Renal pelvis (tissue), 4 donors: ENCODE data around the gene CACNA1D. TPM values are rescaled to one million over a fixed set of nuclear protein-coding genes. Genes with fewer than 3 reads are reported as not detected.
"Not testable (repeated sequence)": the region's sequence is repeated elsewhere in the genome, so short reads cannot be mapped to it uniquely, and the experiment has no call there.

Experiments used
- DNase-seq: peaks from one replicate; pipeline ENCODE4 v3.0.0-alpha.2; 2013
- polyA plus RNA-seq, 3 donors: library from polyadenylated mRNA; unstranded; fragments of 120-200 nt; gene quantifications; one replicate each; pipeline ENCODE4 v1.2.1, GENCODE V29; 2013; ENCODE audit not compliant: insufficient read length in 3 of 3

The CACNA1D gene
- polyA plus RNA-seq, 3 donors, result 10.8 to 17.7 (median 17.5) TPM

DNA sequence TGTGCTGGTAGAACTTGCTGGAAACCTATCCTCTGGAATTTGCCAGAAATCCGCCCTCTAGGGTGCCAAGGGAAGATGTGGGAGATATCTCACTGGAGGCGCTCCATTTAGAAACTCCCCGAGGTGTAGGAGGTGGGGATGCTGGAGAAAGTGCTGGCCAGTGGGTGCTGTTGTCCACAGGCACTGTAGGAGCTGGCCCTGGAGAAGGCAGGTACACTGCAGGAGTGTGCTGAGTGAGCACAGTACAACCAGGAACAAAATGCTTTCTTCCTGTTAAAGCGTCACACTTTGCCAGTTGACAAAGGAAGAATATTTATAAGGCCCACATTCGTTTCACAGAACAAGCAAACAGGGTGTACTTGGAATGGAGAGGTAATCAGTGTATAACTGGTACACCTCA, 119.9 kb downstream of the CACNA1D start:
- no peak for DNase-seq

DNA sequence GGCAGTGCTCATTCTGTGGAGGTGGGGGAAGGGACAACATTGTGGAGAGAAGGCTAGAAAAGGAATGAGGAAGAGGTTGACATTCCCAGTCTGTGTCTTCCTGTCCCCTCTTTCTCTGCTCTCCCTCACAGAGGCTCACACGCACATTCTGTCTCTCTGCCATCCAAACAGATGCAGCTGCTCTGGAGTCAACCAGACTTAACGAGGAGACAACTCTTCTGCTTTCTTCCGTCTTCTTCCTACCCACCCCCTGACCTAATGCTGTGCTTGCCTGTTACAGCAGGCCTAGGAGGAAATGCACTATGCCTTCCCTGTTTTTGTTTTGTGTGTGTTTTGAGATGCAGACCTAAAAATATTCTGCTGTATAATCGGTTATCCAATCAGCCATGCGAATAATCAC, 121.9 kb downstream of the CACNA1D start:
- DNase-seq, result peak; percentile 28

DNA sequence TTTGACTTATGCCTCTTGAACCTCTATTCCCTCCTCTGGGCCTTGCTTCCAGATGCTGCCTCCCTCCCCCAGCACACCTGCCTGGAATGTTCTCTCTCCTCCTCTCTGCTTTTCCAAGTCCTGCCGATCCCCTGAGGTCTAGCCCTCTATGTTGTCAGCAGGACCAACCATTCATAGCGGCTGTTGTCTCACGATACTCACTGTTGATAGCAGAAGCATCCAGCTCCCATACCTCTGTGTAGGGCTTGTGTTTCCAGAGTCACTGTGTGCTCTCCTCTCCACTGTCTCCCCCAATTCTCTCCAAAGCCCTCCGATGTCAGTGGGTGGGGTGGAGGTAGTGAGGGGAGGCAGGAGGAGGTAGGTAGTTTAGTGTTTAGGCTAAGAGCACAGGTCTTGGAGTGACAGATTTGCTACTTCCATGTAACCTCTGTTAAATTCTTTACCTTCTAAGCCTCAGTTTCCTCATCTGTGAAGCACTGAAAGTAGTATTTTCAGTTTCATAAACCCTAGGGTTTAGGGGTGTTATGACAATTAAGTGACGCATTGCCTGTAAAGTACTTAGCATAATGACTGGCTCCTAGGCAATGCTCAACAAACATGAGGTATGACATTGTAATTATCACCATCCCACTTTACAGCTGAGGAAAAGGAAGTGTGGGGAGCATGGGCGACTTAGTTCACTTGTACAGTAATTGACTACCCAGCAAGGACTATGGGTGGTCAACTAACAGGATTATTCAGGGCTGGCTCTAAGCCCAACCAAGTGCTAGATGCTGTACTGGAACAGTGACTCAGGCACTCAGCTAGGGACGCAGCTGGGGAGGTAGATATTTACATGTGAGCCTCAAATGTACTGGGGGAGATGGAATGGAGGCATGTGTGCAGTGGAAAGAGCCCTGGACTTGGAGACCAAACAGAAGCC, 122.8 kb downstream of the CACNA1D start:
- no peak for DNase-seq

DNA sequence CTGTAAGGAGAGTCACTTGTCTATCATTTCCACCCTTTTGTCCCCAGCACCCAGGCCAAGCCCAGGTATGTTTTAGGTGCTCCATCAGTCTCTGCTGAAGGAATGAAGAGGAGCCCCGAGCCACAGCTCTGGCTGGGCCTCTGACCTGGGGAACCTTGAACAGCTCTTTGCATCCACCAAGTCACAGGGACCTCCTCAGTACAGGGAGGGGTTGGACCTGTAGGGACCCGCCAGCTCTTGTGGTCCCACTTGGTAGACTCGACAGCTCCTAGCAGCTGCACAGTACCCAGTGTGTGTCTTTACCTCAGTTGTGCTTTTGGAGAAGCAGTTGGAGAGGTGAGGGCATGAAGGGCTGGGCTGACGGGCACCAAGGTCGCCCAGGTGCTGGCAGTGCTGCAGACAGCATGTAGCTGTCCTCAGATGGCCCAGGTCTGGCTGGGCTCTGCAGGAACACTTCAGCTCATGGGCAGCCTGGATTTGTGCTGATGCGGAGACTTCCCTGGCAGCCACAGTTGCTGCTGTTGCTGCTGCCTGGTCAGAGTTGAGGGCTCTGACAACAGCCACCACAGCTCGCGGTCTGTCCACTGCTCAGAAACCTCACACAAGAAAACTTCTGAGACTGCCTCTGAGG, 123.6 kb downstream of the CACNA1D start:
- no peak for DNase-seq

DNA sequence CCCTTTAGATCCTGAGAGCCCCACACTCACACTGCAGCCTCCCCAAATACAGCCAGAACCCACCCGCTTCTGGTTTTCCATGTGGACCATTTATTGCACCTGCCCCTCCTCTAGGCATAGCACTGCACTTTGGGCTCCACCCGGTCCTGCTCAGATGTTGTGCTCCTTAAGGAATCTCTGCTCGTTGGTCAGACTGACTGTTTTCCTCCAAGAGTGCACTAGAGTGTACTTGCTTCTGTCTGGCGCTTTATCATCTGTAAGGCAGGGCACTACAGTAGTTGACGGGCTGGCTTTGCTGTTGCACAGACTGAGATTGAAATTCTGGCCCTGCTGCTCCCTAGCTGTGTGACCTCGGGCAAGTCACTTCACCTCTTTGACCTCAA, 124.1 kb downstream of the CACNA1D start:
- DNase-seq, result no peak

DNA sequence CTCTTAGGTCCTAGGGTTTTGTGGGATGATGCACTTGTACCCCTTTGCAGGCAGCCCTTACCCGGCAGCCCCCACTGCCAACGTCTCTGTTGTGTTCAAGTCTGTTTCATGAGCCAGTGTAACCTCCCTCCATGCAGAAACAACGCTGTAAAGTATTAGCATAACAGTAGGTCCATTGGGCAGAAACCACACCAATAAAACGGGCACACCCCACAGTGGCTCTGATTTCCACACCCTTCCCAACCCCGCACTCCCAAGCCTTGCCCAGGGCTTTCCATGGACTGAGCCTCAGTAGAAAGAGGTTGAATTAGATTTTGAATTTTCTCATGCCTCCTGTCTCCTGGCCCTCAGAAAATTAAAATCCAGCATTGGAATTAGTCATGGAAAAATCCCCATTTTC, 124.5 kb downstream of the CACNA1D start:
- DNase-seq, result no peak

DNA sequence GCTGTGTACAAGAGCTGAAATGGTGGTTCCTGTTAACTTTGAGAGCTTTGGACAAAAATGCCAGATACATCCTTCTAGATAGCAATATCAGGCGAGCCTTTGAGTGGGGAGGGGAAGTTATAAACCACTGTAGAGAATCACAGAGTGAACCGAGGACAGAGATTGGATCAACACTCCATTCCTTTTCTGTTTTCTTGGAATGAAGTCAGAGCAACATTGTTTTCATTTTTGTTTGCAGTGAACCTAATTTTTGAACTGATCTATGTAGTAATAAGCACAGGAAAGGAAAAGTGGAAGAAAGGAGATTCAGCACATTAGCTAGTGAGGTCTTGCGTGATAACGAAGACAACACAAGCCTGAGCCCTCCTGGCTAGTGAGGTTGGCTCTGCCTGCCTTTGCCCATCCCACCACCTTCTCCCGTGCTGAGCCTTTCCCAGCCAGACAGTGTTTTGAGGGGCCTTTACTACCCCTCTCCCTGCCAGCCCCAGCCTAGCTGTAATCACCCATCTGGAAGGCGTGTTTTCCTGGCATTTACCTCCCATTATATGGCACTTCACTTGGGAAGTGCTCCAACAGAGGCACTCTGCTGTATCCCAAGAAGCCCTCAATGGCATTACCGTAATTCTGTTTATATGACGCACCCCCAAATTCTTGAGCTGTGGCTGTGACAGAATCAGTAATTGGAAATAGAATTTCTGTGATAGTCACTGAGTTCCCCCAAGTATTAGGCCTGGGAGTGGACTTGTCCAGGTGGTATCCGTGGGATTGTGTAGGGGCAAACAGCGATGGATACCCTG, 129.8 kb downstream of the CACNA1D start:
- no peak for DNase-seq

DNA sequence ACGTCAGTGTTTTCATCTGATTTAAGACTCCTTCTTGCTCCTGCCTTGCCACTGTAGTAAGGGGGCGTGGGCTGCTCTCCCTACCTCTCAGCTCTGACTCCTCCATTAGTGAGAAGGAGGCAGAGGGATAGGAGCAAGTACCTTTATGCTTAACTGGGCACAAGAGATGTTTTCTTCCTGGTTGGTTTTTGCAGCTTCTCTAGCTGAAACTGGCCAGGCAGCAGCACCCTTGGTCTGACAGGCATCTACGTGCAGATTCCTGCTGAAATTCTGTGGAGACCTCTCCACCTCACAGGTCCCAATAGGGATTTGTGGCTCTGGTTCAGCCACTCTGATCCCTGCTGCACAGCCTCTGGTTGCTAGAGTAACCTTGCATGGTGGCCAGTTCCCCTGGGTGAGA, 132.5 kb downstream of the CACNA1D start:
- DNase-seq, result no peak

DNA sequence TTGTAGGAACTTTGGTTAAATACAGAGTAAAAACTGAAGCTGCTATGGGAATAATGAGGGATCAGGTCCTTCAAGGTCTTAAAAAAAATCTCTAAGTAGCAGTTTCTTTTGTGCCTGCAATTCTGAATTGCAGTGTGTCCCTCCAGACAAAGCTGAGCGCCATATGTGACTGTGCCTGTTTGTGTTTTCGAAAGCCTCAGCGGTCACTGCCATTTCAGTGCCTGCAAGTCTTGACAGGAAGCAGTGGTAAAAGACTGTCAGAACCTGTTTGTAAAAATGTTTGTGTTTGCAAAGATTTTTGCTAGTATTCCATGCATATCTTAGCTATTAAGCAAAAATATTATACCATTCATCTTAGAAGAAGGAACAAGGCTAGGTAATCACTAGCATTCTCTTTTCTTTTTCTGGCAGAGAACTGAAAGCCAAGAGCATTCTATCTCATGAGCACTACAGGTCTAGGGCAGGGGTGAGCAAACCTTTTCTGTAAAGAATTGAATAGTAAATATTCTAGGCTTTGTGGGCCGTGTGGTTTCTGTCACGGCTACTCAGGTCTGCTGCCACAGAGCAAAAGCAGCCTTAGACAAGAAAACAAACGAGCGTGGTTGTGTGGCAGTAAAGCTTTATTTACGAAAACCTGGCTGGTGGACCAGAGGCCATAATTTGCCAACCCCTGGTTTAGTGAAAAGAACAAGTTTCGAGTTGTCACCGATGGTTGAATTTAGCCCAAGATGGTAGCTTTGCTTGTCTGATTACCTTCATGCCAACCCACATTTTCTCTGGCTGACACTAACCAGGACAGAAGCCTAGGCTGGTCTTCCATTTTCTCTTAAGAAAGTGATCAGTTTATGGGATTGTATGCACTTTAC, 134.4 kb downstream of the CACNA1D start:
- DNase-seq, result no peak

DNA sequence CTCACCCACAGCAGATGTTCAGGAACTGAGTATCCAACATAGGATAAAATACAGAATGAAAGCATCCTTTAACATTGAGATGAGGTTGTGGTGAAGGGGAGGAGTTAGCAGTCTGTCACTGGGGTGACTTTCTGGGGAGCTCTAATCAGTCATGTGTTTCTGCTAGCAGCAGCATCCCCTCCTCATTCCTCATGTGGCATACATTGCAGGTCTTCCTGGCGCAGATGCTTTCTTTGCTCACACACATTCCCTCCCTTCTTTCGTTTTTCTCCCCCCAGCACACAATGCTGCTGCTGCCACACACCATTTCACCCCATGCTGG, 135.0 kb downstream of the CACNA1D start:
- no peak for DNase-seq

DNA sequence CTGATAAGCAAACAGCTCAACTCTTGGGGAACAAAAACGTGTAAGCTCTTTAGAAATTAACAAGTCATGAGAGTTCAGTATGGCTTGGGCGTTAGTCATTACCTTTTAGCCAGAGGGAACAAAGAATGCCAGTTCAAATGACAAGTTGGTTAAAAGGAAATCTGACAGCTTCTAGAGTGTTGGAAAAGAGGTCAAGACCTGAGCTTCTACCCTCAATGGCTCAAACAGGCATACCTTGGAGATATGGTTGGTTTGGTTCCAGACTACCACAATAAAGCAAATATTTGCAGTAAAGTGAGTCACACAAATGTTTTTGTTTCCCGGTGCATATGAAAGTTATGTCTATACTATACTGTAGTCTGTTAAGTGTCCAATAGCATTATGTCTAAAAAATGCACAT, 136.1 kb downstream of the CACNA1D start:
- no peak for DNase-seq

DNA sequence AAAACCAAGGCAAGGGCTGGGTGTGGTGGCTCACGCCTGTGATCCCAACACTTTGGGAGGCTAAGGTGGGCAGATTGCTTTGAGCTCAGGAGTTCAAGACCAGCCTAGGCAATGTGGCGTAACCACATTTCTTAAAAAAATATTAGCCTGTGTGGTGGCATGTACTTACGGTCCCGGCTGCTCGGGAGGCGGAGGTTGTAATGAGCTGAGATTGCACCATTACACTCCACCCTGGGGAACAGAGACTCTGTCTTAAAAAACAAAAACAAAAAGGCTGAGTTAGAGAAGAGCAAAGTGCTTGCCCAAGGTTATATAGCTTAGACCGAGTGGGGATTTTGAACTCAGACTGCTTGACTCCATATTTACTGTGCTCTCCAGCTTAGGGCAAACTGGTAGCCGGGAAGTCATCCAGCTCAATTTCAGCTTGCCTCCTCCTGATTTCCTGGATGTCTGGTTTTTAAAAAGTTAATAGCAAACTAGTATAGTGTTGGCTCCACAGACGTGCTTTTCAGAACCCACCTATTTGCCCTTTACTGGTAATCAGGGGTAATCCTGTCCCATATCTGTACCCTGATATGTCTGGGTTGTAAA, 138.9 kb downstream of the CACNA1D start:
- no peak for DNase-seq

DNA sequence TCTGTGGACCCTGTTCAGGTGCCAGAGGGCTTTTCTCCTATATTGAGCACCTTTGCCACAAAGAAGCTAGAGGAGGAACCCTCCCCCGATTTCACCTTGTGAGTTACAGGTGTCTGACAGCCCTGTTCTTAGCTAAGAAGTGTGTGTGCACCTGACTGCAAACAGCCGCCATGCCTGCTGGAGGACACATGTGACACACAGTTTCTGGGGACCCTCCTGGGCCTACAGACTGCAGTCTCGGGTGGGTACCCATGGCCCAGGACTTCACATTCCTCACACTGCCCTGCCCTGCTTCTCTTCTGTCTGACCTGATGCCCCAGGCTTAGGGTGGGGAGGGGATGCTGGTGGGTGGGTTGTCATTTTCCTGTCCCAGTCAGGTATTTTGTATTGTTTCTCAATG, 140.6 kb downstream of the CACNA1D start:
- DNase-seq, result no peak

DNA sequence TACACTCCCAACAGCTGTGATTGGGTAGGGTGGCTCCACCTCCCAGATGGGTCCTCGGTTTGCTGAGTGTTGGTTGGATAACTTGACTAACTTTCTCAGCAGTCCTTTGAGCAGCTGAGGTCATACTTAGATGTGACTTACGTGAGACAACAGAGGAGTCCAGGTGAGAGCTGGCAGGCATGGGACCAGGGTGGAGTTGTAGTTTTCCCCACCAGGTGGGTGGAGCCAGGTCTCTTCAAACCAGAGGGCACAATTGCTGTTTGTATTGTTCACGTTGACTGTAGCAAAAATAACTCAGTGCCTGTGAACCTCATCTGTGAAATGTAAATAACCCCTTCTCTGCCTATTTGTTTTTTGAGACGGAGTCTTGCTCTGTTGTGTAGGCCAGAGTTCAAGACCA, 144.4 kb downstream of the CACNA1D start:
- DNase-seq, result not testable (repeated sequence)

DNA sequence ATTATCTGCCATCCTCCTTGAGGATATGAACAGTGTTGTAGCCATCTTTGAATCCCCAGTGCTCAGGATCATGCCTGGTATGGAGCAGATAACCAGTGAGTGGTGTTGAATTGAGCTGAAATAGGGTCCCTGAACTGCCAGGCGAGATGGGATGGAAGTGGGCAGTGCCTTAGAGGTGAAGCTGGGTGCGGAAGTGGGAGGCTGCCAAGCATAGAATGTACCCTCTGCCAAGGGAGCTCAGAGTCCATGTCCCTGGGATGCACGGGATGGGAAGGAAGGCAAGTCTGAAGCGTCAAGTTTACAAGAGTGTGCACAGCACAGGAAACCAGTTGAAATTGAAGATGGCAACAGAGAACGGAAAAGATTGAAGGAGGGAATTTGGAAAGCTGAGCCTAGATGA, 147.0 kb downstream of the CACNA1D start:
- no peak for DNase-seq

DNA sequence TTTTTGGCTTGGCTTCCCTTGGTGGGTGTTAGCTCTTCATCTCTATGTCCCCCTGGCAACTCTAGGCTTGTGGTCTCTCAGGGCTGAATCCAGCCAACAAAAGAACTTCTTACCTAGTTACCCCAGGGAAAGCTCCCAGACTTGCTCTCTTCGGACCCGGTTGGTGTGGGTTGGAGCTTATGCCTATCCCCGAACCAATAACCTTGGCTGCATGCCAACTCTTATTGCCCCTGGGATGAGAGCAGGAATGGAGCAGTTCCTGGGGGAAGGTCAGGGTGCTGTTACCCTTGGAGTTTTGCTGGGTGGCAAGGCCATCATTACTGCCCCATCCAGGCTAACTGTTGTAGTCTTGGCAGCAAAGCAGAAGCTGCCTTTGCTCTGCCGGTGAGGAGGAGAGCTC, 147.8 kb downstream of the CACNA1D start:
- DNase-seq, result no peak

DNA sequence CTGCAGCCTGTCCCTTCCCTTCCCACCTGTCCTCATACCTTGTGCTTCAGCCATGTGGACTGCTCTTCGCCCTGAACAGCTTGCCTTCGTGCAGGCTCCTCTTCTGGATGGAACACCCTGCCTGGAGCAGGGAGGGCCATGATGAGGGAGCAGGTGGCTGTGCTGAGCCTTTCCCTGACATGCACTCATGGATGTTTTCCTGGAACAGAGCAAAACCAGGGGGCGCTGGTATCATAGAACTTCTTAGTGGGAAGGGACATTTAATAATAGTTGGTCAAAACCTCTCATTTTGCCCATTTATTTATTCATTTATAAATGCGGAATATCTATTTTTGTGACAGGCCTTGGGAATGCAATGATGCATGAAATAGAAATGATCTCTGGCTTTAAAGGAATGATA, 149.3 kb downstream of the CACNA1D start:
- DNase-seq, result no peak

DNA sequence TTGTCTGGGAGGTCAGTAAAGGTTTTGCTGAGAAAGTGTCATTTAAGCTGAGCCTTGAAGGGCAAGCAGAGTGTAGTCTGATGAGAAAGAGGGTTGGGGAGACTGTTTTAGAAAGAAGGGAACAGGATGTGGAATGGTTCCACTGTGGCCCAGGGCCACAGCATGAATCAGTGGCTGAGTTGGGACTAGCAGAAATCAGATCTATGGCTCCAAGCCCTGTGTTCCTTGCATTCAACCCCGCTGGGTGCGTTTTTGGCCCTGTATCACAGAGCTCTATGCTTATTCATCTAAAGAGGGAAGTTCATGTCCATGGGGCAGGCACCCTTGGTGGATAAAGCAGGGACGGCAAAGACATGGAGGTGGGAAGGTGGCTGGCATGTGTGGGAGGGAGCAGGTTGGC, 151.3 kb downstream of the CACNA1D start:
- DNase-seq, result no peak

DNA sequence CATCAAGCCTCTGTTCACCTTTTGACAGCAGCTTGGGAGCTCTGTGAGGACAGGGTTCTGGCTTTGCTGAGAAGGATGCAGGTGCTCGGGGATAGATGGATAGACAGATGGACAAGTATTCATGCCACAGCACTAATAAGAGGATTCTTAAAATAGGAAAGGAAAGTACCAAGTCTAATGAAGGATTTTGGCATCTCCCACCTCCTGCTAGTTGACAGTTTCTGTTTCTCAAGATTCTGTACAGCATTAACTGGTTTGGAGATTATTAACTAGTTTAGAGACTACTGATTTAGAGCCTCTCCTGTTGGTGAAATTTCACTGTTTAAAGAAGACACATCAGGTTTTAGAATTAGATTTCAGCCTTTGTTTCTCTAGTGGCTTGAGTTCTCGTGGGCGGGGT, 152.3 kb downstream of the CACNA1D start:
- DNase-seq, result no peak

DNA sequence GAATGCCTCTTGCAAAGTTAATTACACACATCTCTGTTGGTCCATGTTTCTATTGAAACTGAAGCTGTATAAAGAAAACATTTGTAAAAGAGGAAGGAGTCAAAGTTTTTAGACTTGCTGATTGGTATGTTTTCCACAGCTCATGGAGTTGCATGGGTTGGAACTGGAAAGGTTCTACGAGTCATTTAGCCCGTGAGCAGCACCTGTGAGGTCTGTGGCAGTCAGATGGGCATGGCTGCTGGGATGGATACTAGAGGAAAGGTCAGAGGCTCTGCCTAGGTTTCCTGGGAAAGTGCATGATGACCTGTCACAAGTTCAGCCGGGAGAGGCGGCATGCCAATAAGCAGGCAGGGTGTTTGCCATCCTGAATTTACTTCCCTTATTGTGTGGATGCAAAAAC, 155.4 kb downstream of the CACNA1D start:
- no peak for DNase-seq

DNA sequence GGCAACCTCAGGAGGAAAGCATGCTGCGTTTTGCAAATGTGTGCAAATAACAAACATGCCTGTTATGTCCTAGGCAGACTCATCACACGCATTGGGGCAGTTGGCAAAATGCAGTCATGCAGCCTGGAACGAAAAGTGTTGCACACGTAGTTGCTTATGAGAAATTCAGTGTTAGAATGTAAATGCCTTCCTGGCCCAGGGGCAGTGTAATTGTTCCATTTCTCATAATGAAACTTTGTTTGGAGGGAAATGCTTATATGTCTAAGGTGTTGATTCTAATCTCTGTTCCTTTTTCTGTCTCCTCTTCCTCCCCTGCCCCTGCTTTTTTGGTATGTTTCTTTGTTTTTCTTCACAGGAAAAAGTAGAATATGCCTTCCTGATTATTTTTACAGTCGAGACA, 156.0 kb downstream of the CACNA1D start:
- DNase-seq, result no peak
